Activated CD4-positive, alpha-beta T cell treated with anti-CD3 and anti-CD28 coated beads for 48 hours (primary cell): ENCODE data around the gene NAGLU.
"Not testable (repeated sequence)": the region's sequence is repeated elsewhere in the genome, so short reads cannot be mapped to it uniquely, and the experiment has no call there.

Experiments
- DNase-seq: peaks from one replicate; pipeline ENCODE4 v3.0.0-alpha.2; 2020

NAGLU gene

DNA sequence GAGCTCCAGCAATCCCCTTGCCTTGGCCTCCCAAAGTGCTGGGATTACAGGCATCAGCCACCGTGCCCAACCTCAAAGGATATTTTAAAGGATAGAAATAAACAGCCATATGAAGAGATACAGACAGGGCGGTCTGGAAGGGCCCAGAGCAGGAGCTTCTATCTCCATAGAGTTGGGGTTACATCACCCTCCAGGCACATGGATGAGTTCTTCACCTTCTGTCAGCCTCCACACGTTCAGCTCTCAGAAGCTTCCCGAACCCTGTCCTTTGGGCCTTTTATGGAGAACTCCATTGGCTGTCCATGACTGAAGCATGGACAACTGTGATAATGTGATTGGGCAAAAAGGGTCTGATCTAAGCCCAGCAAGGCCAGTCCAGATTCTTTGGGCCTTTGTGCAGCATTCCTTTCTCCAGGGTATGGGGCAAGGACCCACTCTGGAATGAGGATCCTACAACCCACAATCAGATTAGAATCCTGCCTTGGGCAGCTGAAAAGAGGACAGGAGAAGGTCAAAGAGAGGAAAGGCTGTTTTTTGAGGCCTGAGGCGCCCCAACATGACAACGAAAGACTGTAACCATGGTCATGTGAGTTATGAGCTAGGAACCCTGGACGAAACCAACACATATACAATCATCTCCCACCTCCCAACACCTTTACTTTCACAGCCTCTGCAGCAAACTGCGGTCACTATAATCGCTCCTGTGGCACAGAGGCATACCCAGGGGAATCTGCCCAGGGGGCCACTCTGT lies 9.9 kb downstream of the NAGLU start:
- DNase-seq: not testable (repeated sequence)

DNA sequence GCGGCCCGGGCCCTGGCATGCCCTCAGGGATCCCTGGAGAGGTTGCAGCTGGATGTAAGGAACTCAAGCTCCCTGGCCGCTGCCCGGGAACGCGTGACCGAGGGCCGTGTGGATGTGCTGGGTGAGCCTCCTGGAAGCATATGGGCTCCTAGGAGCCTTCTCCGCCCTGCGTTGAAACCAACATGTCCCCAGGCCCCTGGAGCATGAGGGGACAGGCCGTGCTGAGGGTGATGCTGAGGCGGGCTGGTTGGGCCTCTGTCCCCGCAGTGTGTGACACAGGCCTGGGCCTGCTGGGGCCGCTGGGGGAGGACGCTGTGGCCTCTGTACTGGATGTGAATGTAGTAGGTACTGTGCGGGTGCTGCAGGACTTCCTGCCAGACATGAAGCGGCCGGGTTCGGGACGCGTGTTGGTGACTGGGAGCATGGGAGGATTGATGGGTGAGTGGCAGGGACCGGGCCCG lies 11.0 kb downstream of the NAGLU start:
- DNase-seq: no peak

DNA sequence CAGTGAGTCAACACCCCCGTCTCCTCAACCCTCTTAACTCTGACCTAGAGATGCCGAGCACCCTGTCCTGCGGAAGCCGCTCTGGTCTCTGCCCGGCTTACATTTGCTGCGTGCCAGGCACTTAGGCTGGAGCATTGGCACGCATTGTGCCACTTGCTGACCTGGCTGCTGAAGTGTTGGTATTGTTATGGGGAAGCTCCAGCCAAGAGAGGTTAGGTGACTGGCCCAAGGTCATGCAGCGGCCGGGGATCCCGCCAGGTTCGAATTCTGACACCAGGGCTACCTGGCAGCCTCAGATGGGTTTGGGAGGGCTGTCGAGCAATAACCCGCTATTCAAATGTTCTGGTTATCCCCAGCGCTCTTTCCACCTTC lies 11.6 kb downstream of the NAGLU start:
- DNase-seq: no peak

DNA sequence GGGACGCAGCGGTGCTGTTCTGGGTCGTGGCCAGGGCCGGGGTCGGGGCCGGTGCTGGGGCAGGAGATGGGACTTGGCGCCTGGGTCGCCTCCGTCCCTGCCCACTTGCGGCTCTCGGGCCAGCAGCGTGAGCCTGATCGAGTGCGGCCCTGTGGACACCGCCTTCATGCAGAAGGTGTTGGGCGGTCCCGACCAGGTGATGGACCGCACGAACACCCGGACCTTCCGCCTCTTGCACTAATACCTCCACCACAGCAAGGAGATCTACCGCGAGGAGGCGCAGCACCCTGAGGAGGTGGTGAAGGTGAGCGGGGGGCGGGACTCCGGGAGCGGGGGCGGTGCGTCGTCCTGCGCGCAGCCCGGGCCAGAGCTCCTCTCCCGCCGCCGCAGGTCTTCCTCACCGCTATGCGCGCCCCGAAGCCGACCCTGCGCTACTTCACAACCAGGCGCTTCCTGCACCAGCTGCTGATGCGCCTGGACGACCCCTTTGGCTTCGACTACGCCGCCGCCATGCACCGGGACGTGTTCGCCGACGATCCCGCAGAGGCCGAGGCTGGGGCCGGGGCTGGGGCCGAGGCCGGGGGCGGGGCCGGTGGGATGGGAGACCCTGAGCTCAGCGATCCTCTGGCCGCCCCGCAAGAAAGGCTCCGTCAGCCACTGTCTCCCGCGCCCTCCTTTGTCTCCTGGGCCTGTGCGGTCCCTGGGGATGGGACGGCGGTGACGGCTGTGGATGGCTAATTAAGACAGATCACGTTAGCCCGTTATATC lies 12.2 kb downstream of the NAGLU start:
- peak; percentile 87 for DNase-seq

DNA sequence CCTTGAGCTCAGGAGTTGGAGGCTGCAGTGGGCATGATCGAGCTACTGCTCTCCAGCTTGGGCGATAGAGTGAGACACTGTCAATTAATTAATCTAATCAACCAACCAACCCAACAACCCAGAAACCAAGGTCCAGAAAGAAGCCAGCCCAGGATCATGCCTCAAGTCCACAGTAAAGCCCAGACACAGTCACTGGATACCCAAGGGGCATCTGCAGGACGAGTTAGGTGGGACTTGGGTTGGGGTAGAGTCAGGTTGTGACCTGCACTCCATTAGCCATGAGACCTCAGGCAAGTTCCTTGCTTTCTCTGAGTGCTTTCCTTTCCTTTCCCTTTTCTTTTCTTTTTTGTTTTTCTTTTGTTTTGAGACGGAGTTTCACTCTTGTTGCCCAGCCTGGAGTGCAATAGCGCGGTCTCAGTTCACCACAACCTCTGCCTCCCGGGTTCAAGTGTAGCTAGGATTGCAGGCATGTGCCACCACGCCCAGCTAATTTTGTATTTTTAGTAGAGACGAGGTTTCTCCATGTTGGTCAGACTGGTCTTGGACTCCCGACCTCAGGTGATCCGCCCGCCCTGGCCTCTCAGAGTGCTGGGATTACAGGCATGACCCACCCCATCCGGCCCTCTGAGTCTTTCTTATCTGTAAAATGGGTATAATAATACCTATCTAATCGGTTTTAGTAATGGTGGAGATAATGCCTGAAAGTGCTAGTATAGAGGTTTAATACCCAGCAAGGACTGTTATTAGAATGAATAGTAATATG lies 13.1 kb downstream of the NAGLU start:
- DNase-seq: no peak

DNA sequence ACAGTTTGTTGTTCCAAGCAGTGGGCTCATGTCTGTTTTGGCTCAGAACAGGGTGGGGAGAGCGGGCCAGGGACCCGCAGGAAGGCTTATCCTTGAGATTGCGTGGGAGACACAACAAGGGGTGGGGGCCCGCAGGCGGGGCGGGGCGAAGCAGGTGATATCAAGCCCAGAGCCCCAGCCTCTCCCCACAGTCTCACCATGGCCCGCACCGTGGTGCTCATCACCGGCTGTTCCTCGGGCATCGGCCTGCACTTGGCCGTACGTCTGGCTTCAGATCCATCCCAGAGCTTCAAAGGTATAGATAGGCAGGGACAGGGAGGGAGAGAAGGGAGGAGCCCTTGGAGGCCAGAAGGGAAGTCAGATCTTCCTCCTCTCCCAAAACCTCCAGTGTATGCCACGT lies 16.7 kb downstream of the NAGLU start, which contains the start of gene HSD17B1:
TSS of gene HSD17B1 (plus strand) at position 188 of the 400 bp plus-strand sequence. CDS start at position 199, 11 bp downstream.
- DNase-seq: not testable (repeated sequence)

DNA sequence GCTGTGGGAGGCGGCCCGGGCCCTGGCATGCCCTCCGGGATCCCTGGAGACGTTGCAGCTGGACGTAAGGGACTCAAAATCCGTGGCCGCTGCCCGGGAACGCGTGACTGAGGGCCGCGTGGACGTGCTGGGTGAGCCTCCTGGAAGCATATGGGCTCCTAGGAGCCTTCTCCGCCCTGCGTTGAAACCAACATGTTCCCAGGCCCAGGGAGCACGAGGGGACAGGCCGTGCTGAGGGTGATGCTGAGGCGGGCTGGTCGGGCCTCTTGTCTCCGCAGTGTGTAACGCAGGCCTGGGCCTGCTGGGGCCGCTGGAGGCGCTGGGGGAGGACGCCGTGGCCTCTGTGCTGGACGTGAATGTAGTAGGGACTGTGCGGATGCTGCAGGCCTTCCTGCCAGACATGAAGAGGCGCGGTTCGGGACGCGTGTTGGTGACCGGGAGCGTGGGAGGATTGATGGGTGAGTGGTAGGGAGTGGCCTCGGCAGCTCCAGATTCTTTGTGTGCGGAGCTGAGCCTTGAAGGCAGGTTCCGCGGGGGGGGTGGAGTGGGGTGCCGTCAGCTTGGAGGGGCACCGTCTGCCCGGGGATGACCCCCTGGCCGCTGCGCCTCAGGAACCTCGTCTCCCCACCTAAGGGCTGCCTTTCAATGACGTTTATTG lies 17.2 kb downstream of the NAGLU start:
- no peak for DNase-seq

DNA sequence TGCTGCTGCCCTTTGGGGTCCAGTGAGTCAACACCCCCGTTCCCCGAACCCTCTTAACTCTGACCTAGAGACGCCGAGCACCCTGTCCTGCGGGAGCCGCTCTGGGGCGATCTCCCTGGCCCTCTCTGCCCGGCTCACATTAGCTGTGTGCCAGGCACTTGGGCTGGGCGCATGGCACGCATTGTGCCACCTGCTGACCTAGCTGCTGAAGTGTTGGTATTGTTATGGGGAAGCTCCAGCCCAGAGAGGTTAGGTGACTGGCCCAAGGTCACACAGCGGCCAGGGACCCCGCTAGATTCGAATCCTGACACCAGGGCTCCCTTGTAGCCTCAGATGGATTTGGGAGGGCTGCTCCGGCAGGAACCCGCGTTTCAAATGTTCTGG lies 17.8 kb downstream of the NAGLU start:
- peak; percentile 31 for DNase-seq

DNA sequence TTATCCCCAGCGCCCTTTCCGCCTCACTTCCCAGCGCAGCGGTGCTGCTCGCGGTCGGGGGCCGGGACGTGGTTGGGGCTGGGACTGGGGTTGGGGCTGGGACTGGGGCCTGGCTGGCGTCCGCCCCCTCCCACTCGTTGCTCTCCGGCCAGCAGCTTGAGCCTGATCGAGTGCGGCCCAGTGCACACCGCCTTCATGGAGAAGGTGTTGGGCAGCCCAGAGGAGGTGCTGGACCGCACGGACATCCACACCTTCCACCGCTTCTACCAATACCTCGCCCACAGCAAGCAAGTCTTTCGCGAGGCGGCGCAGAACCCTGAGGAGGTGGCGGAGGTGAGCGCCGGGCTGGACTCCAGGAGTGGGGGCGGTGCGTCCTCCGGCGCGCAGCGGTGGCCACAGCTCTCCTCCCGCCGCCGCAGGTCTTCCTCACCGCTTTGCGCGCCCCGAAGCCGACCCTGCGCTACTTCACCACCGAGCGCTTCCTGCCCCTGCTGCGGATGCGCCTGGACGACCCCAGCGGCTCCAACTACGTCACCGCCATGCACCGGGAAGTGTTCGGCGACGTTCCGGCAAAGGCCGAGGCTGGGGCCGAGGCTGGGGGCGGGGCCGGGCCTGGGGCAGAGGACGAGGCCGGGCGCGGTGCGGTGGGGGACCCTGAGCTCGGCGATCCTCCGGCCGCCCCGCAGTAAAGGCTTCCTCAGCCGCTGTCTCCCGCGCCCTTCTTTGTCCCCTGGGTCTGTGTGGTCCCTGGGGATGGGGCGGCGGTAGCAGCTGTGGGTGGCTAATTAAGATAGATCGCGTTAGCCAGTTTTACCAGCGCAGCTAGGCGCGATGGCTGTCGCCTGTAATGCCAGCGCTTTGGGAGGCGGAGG lies 18.4 kb downstream of the NAGLU start:
- peak; percentile 80 for DNase-seq

DNA sequence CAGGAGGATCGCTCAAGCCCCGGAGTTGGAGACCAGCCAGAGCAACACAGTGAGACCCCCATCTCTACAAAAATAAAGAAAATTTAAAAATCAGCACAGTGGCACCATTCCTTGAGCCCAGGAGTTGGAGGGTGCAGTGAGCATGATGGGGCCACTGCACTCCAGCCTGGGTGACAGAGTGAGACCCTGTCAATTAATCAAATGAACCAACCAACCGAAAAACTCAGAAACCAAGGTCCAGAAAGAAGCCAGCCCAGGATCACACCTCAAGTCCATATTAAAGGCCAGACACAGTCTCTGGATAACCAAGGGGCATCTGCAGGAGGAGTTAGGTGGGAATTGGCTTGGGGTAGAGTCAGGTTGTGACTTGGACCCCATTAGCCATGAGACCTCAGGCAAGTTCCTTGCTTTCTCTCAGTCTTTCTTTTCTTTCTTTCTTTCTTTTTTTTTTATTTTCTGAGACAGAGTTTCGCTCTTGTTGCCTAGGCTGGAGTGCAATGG lies 19.1 kb downstream of the NAGLU start:
- no peak for DNase-seq

DNA sequence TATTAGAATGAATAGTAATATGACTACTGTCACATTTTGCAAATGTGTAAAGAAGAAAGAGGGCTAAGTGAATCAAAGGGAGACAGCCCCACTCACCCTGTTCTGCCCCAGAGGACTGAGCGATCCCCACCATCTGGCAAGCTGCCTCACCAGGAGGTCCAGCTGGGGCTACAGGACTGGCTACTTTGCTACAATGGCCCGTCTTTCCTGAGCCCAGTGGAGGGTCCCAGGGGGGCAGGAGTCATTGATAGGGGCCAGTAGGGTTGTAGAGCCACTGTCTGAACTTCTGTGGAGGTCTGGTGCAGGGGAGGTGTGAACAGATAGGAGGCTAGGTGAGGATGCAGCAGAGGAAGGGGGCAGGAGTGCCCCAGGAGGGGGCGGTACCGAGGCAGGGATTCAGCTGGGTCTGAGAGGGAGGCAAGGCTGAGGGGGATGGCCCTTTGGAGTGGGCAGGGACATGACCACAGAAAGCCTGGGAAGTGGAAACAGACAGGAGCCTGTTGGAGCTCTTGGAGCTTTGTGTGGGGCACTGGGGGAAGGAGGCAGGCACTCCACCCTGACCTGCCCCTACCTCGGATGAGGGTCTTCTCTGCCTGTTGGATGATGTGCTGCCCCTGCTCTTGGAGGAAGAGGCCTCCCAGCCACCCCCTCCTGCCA lies 20.0 kb downstream of the NAGLU start:
- not testable (repeated sequence) for DNase-seq

DNA sequence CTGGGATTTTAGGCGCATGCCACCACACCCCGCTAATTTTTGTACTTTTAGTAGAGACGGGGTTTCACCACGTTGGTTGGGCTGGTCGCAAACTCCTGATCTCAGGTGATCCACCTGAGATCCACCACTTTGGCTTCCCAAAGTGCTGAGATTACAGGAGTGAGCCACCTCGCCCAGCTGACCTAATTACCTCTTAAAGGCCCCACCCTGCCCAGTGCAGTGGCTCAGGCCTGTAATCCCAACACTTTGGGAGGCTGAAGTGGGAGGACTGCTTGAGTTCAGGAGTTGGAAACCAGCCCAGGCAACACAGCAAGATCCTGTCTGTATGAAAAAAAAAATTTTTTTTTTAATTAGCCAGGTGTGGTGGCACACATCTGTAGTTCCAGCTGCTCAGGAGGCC lies 23.0 kb downstream of the NAGLU start:
- DNase-seq: no peak

DNA sequence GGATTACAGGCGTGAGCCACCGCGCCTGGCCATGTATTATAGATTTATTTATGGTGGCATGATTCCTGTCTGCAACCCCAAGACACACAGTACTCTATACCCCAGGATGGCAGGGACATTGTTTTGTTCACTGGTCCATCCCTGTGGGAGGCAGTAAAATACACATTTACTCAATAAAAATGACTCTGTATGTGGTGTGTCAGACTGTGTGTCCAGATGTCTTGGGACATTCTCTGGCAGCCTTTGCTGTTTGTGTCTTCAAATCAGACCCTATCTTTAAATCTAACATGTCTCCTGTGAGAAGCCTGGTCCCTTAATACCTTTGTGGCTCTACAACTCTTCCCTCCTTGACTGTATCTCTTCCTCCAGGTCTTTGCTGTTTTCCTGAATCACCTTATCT lies 24.2 kb downstream of the NAGLU start:
- no peak for DNase-seq

DNA sequence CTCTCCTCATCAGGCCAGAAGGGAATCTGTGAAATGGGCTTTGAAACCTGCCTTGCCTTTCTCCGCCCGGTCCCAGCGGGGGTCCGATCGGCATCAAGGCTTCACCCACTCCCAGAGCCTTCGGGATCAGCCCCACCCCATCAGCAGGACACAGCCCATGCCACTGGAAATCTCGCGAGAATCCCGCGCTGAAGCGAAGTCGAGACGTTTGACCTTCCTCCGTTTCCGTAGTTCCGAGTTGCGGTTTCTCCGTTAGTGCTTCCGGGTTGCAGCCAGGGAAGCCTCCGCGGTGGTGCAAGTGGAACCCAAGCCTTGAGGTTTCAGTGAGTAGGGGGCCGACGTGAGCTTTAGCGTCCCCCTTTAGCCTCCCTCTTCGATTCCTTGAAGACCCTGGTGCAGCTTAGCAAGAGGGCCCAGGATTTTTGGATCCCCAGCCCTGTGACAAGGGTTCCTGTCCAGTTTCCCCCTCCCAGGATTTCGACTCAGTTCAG lies 25.9 kb downstream of the NAGLU start, which contains the start of gene COASY:
TSS of gene COASY (plus strand) at position 252 of the 491 bp plus-strand sequence. CDS start 475 bp downstream, outside the sequence.
- DNase-seq: peak; percentile 96

DNA sequence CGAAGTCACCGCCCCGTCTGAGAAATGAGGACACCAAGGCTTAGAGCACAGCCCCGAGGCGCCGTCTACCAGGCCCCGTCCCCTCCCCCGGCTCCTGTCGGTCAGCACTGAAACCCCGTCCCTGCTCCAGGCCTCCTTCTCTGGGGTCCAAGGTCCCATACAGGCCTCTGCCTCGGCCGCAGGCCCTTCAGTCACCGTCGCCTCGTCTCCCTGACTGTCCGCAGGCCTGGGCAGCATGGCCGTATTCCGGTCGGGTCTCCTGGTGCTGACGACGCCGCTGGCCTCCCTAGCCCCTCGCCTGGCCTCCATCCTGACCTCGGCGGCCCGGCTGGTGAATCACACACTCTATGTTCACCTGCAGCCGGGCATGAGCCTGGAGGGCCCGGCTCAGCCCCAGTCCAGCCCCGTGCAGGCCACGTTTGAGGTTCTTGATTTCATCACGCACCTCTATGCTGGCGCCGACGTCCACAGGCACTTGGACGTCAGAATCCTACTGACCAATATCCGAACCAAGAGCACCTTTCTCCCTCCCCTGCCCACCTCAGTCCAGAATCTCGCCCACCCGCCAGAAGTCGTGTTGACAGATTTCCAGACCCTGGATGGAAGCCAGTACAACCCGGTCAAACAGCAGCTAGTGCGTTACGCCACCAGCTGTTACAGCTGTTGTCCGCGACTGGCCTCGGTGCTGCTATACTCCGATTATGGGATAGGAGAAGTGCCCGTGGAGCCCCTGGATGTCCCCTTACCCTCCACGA lies 26.5 kb downstream of the NAGLU start:
- DNase-seq: peak; percentile 29

DNA sequence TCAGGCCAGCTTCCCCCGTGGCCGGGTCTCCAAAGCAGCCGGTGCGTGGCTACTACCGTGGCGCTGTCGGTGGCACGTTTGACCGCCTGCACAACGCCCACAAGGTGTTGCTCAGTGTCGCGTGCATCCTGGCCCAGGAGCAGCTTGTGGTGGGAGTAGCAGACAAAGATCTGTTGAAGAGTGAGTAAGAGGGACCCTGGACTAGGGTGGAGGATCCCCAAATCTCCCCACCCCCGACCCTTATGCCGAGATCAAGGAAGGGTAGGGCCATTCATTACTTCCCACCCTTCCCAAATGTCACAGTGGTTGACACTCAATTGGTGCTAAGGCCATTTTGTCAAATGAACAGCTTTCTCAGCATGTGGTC lies 27.1 kb downstream of the NAGLU start:
- no peak for DNase-seq

DNA sequence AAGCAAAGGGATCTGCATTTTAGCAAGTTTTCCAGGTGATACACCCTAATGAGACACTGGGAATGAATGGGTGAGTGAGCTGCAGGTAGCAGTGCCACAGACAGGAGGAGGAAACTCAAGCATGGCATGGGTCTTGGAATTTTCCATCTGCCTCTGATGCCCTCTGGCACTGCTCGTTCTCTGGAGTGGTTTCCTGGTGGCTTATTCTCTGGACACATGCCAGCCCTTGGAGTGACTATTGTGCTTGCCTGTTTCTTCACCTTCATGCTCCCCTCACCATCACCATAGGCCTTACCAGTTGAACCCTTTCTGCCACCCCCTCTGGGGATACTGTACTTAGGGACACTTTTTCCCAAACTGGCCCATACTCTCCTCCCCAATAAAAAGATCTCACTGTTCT lies 27.5 kb downstream of the NAGLU start:
- no peak for DNase-seq

DNA sequence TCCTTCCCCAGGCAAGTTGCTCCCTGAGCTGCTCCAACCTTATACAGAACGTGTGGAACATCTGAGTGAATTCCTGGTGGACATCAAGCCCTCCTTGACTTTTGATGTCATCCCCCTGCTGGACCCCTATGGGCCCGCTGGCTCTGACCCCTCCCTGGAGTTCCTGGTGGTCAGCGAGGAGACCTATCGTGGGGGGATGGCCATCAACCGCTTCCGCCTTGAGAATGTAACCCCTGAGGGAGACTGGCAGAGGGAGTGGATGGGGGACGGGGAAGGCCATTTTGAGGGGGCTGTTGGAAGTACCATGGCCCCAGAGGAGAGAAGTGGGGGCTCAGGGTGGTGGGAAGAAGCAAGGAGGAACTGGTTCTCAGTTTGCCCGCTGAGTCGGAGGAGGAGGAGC lies 27.9 kb downstream of the NAGLU start:
- DNase-seq: no peak

DNA sequence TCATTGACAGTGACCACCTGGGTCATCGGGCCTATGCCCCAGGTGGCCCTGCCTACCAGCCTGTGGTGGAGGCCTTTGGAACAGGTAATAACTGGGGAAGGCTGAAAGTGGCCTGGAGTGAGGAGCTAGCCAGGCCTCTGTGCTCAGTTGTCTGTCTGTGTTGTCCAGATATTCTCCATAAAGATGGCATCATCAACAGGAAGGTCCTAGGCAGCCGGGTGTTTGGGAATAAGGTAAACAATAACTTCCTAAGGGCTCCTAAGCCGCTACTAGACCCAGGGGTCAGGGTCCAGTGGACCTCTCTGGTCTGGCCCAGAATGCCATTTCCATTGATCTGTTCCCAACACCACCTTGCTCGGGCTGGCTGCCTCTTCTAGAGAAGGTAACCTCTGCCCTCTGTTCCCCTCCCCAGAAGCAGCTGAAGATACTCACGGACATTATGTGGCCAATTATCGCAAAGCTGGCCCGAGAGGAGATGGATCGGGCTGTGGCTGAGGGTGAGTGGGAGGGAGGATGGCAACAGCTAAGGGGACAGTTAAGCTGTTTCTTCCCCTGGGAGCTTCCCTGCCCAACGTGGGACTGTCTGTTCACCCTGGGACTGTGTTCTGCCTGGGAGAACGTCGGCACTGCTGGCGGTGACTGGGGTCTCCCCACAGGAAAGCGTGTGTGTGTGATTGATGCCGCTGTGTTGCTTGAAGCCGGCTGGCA lies 28.9 kb downstream of the NAGLU start:
- DNase-seq: no peak
